H1 (cell line): ENCODE results near the gene CAPN7. TPM values are rescaled to one million over a fixed set of nuclear protein-coding genes. Genes with fewer than 3 reads are reported as not detected.
A peak's percentile ranks its signal among the peaks of the same experiment; 100 is the strongest.

ENCODE experiments used
- CTCF ChIA-PET: fragments of 300-600 bp; sonication (Branson Sonifier 250); formaldehyde crosslinking; loops from one replicate; lab custom pipeline; 2021; ENCODE audit not compliant: partially characterized antibody; lab: Charles Lee
- POLR2A ChIA-PET: fragments of 300-600 bp; sonication (Branson Sonifier 250); formaldehyde crosslinking; loops from one replicate; lab custom pipeline; 2021; ENCODE audit warnings: inconsistent platforms; ENCODE audit not compliant: partially characterized antibody; lab: Charles Lee
- DNase-seq, 2 experiments: peaks; one replicate each; pipeline versions ENCODE4 v3.0.0 to v3.0.0-alpha.2; 2010 to 2022; ENCODE audit warnings: low spot score in 2 of 2, low read depth in 1 of 2, mixed read lengths in 1 of 2
- FAIRE-seq: peaks from 2 replicates; lab custom pipeline; 2011; peaks lifted over from hg19 to GRCh38; lab: Jason Lieb, UNC
- H2AFZ ChIP-seq: 2 replicates; pipeline ENCODE4 v1.8.1; 2012; ENCODE audit warnings: low read length, inconsistent platforms
- H2AK5ac ChIP-seq: 2 replicates; pipeline ENCODE4 v1.6.1; 2013; ENCODE audit warnings: low read depth, low read length
- H2BK120ac ChIP-seq: replicated peaks from 2 replicates; pipeline ENCODE3; 2013; ENCODE audit warnings: low read depth, low read length, inconsistent platforms
- H2BK12ac ChIP-seq: 2 replicates; pipeline ENCODE4 v1.6.1; 2013; ENCODE audit warnings: low read depth, low read length
- H2BK15ac ChIP-seq: 2 replicates; pipeline ENCODE4 v1.6.1; 2013; ENCODE audit warnings: low read length
- H2BK20ac ChIP-seq: 2 replicates; pipeline ENCODE4 v1.6.1; 2013; ENCODE audit warnings: low read length
- H2BK5ac ChIP-seq: 2 replicates; pipeline ENCODE4 v1.6.1; 2013; ENCODE audit warnings: low read depth, low read length
- H3K14ac ChIP-seq: 2 replicates; pipeline ENCODE4 v1.6.1; 2013; ENCODE audit warnings: inconsistent platforms; ENCODE audit not compliant: insufficient read length
- H3K18ac ChIP-seq: 2 replicates; pipeline ENCODE4 v1.6.1; 2013; ENCODE audit warnings: low read length; ENCODE audit errors: extremely low read depth
- H3K23ac ChIP-seq: 2 replicates; pipeline ENCODE4 v1.6.1; 2013; ENCODE audit warnings: inconsistent platforms; ENCODE audit not compliant: insufficient read length
- H3K23me2 ChIP-seq: 2 replicates; pipeline ENCODE4 v1.6.1; 2013; ENCODE audit warnings: low read depth, low read length
- H3K27ac ChIP-seq: 2 replicates; pipeline ENCODE4 v1.6.1; 2011; ENCODE audit warnings: low read depth, low read length, inconsistent platforms
- H3K27me3 ChIP-seq, 4 experiments: replicated peaks in 1 of 4; 1 replicate in 1 of 4; 2 replicates in 3 of 4; pipeline versions ENCODE4 v1.6.1 to v1.8.1; 2011 to 2013; ENCODE audit warnings: low read length in 3 of 4, mild to moderate bottlenecking in 3 of 4, inconsistent platforms in 2 of 4, mixed read lengths in 2 of 4, moderate library complexity in 1 of 4; ENCODE audit not compliant: control insufficient read depth in 3 of 4, insufficient read depth in 3 of 4; ENCODE audit errors: extremely low read depth in 1 of 4
- H3K36me3 ChIP-seq, 4 experiments: 2 replicates each; pipeline versions ENCODE4 v1.6.1 to v1.8.1; 2011 to 2013; ENCODE audit warnings: mild to moderate bottlenecking in 4 of 4, low read length in 3 of 4, moderate library complexity in 2 of 4, control low read depth in 1 of 4, inconsistent platforms in 1 of 4; ENCODE audit not compliant: insufficient read depth in 4 of 4, control insufficient read depth in 2 of 4
- H3K4ac ChIP-seq: replicated peaks from 2 replicates; pipeline ENCODE3; 2013; ENCODE audit warnings: low read length, low read depth, mixed read lengths, inconsistent platforms; ENCODE audit not compliant: insufficient read length
- H3K4me1 ChIP-seq, 4 experiments: replicated peaks in 1 of 4; 1 replicate in 1 of 4; 2 replicates in 3 of 4; pipeline versions ENCODE4 v1.6.1 to v1.8.1; 2011 to 2013; ENCODE audit warnings: low read length in 3 of 4, inconsistent platforms in 2 of 4, mixed read lengths in 1 of 4; ENCODE audit not compliant: insufficient read depth in 4 of 4, control insufficient read depth in 3 of 4
- H3K4me2 ChIP-seq, 2 experiments: 2 replicates each; pipeline versions ENCODE4 v1.6.1 to v1.8.1; 2011 to 2013; ENCODE audit warnings: low read depth in 2 of 2, low read length in 2 of 2, control low read depth in 1 of 2, inconsistent platforms in 1 of 2, mild to moderate bottlenecking in 1 of 2; ENCODE audit not compliant: insufficient read depth in 1 of 2
- H3K4me3 ChIP-seq, 4 experiments: fragments of 200-600, 300-600 bp in 1 of 4; sonication (generic), shearing (Covaris generic), sonication (Bioruptor Twin) in 1 of 4; 2 replicates each; pipeline versions ENCODE4 v1.5.1 to v1.8.1; 2011 to 2016; ENCODE audit warnings: low read length in 4 of 4, low read depth in 3 of 4, control low read depth in 2 of 4, inconsistent platforms in 2 of 4, mild to moderate bottlenecking in 2 of 4, mixed read lengths in 1 of 4, moderate library complexity in 1 of 4; ENCODE audit not compliant: insufficient read depth in 2 of 4; ENCODE audit errors: extremely low read depth in 1 of 4
- H3K56ac ChIP-seq: replicated peaks from 2 replicates; pipeline ENCODE3; 2013; ENCODE audit warnings: low read depth, mild to moderate bottlenecking, mixed read lengths, low read length, inconsistent platforms; ENCODE audit not compliant: insufficient read length
- H3K79me1 ChIP-seq: 2 replicates; pipeline ENCODE4 v1.6.1; 2013; ENCODE audit warnings: low read depth, low read length, control low read depth
- H3K79me2 ChIP-seq, 2 experiments: 2 replicates each; pipeline versions ENCODE4 v1.6.1 to v1.8.1; 2012 to 2013; ENCODE audit warnings: low read length in 2 of 2, mild to moderate bottlenecking in 2 of 2, inconsistent platforms in 1 of 2; ENCODE audit not compliant: insufficient read depth in 2 of 2, control insufficient read depth in 1 of 2
- H3K9ac ChIP-seq, 4 experiments: replicated peaks in 1 of 4; 1 replicate in 1 of 4; 2 replicates in 3 of 4; pipeline versions ENCODE4 v1.6.1 to v1.8.1; 2011 to 2013; ENCODE audit warnings: low read depth in 3 of 4, low read length in 3 of 4, control low read depth in 2 of 4, mild to moderate bottlenecking in 2 of 4, moderate library complexity in 2 of 4, inconsistent platforms in 1 of 4; ENCODE audit errors: extremely low read depth in 1 of 4
- H3K9me3 ChIP-seq, 2 experiments: 2 replicates each; pipeline versions ENCODE4 v1.6.1 to v1.8.1; 2012 to 2013; ENCODE audit warnings: mild to moderate bottlenecking in 2 of 2, moderate library complexity in 2 of 2, control low read depth in 1 of 2, inconsistent platforms in 1 of 2, low read depth in 1 of 2, low read length in 1 of 2, mixed read lengths in 1 of 2; ENCODE audit not compliant: insufficient read depth in 2 of 2
- H4K20me1 ChIP-seq, 2 experiments: replicated peaks in 1 of 2; 2 replicates each; pipeline versions ENCODE3 to v1.8.1; 2011 to 2013; ENCODE audit warnings: inconsistent platforms in 2 of 2, low read length in 2 of 2, mild to moderate bottlenecking in 1 of 2; ENCODE audit not compliant: insufficient read depth in 2 of 2, control insufficient read depth in 1 of 2
- H4K5ac ChIP-seq: 2 replicates; pipeline ENCODE4 v1.6.1; 2013; ENCODE audit warnings: low read length, low read depth, mixed read lengths, inconsistent platforms; ENCODE audit not compliant: insufficient read length
- H4K8ac ChIP-seq: 2 replicates; pipeline ENCODE4 v1.8.0; 2013; ENCODE audit warnings: mild to moderate bottlenecking, moderate library complexity, low read length, inconsistent platforms; ENCODE audit not compliant: insufficient read depth; ENCODE audit errors: extremely low read depth
- H4K91ac ChIP-seq: replicated peaks from 2 replicates; pipeline ENCODE3; 2013; ENCODE audit warnings: low read length, mixed read lengths, inconsistent platforms; ENCODE audit not compliant: insufficient read length
- BRCA1 ChIP-seq: IDR thresholded peaks from 2 replicates; pipeline ENCODE4 v1.6.1; 2012; ENCODE audit warnings: low read depth, low read length, improper control_type of control experiment
- CBX8 ChIP-seq: fragments of 300-800, 300-1000 bp; sonication (generic); IDR thresholded peaks from 2 replicates; pipeline ENCODE4 v1.7.1; 2016; ENCODE audit warnings: low read depth, low read length, borderline replicate concordance
- FOSL1 ChIP-seq: IDR thresholded peaks from 2 replicates; pipeline ENCODE4 v1.6.1; 2011; ENCODE audit warnings: mild to moderate bottlenecking, low read depth, low read length, moderate library complexity; ENCODE audit not compliant: insufficient read depth
- KDM5A ChIP-seq: fragments of 200-600 bp; IDR thresholded peaks from 2 replicates; pipeline ENCODE4 v1.7.1; 2012; ENCODE audit warnings: mild to moderate bottlenecking, low read length, inconsistent platforms, mixed read lengths
- RAD21 ChIP-seq, 2 experiments: IDR thresholded peaks in 1 of 2; conservative IDR thresholded peaks in 1 of 2; 2 replicates each; pipeline ENCODE4 v1.6.1; 2011; ENCODE audit warnings: low read depth in 2 of 2, low read length in 2 of 2, improper control_type of control experiment in 1 of 2, inconsistent platforms in 1 of 2, mild to moderate bottlenecking in 1 of 2, moderate library complexity in 1 of 2
- RBBP5 ChIP-seq: IDR thresholded peaks from 2 replicates; pipeline ENCODE4 v1.7.1; 2012; ENCODE audit warnings: low read depth, mild to moderate bottlenecking, inconsistent platforms, low read length, moderate library complexity, borderline replicate concordance
- RXRA ChIP-seq: IDR thresholded peaks from 2 replicates; pipeline ENCODE4 v1.6.1; 2011; ENCODE audit warnings: low read depth, mild to moderate bottlenecking, low read length, moderate library complexity; ENCODE audit not compliant: insufficient read depth
- TBP ChIP-seq: IDR thresholded peaks from 2 replicates; pipeline ENCODE4 v1.6.1; 2011; ENCODE audit warnings: low read depth, low read length, improper control_type of control experiment
- WGBS, 2 experiments: shearing (Covaris generic) in 1 of 2; methylation state at CpG; one replicate each; pipeline versions ENCODE4 v1.1.6 to v1.1.7; 2013 to 2015; ENCODE audit warnings: low lambda C conversion rate in 2 of 2, mixed read lengths in 2 of 2, inconsistent platforms in 1 of 2, low coverage in 1 of 2, missing lambda C conversion rate in 1 of 2; ENCODE audit not compliant: insufficient replicate concordance in 2 of 2, insufficient coverage in 1 of 2, insufficient read length in 1 of 2; ENCODE audit errors: extremely low coverage in 1 of 2, missing lambda C conversion rate in 1 of 2; 5-methylcytosine and 5-hydroxymethylcytosine counted together
- polyA plus RNA-seq, 7 experiments: library from polyadenylated mRNA; depleted of rRNA in 3 of 7; stranded (reverse) in 5 of 7; unstranded in 2 of 7; fragments of >200 nt in 5 of 7; fragments of 200-250 nt in 2 of 7; gene quantifications; 1 replicate in 5 of 7; 2 replicates in 1 of 7; 4 replicates in 1 of 7; pipeline versions ENCODE4 v1.2.1 to v1.2.3, GENCODE V29; 2011 to 2013; ENCODE audit warnings: missing spikeins in 2 of 7, mixed read lengths in 2 of 7
- total RNA-seq: library from RNA; stranded (reverse); fragmentation: NEBNext Ultra II Directional; extraction: Animal tissue kit (Norgen Biotek cat#: 25700); gene quantifications from 2 replicates; pipeline ENCODE4 v1.2.1, GENCODE V29; 2021
- TF ChIP-seq, protein P1 (sequence below), 3 experiments: IDR thresholded peaks; 1 replicate in 2 of 3; 2 replicates in 1 of 3; pipeline versions ENCODE4 v1.5.1 to v1.6.1; 2011; ENCODE audit warnings: low read length in 3 of 3, mild to moderate bottlenecking in 3 of 3, inconsistent platforms in 2 of 3, low read depth in 1 of 3, moderate library complexity in 1 of 3; ENCODE audit not compliant: insufficient read depth in 1 of 3; ENCODE audit errors: control extremely low read depth in 1 of 3

Gene CAPN7
- total and polyA plus RNA-seq, 2 of the 8 experiments (the other 6 are each of a cell fraction or from before 2014, with no cell fraction given) = 5.3 to 13.2 TPM

GRCh38 chr3:15279671-15280402, 73.8 kb downstream of the CAPN7 start:
- no peaks in the 10 kb centered on the region for H3K36me3 ChIP-seq
- no peak overlapping the region for H3K27ac ChIP-seq
- H3K4ac ChIP-seq = no peak overlapping the region
- CTCF ChIA-PET = interaction anchor here (0.8 to 13.8 kb wide), 18 partner anchors 9 to 192 kb away, joined by 3 to 180 read pairs (median 4); partner anchors contain the start of gene SH3BP5
- H3K14ac ChIP-seq = no peak overlapping the region
- H3K4me2 ChIP-seq = no peak overlapping the region
- no peaks in the 10 kb centered on the region for H3K79me2 ChIP-seq
- H2BK15ac ChIP-seq = no peak overlapping the region
- H2BK5ac ChIP-seq = no peak overlapping the region
- peaks cover 2 to 8% of the 10 kb centered on the region in 2 experiments for H4K20me1 ChIP-seq
- no peaks in the 10 kb centered on the region for H3K27me3 ChIP-seq
- H2AFZ ChIP-seq = no peak overlapping the region
- no peaks in the 10 kb centered on the region for H3K9me3 ChIP-seq
- peaks cover 3% of the 10 kb centered on the region for H3K79me1 ChIP-seq
- POLR2A ChIA-PET = interaction anchor here (1.9 kb wide), 1 partner anchor 10 kb away, joined by 4 read pairs; no protein-coding TSS in a partner anchor
- H3K4me1 ChIP-seq = peaks cover 0 to 12% (median 4%) of the 10 kb centered on the region in 4 experiments; a peak in 4 of 7 replicates
- H3K23ac ChIP-seq = no peak overlapping the region
- no peak overlapping the region for H4K8ac ChIP-seq
- H3K23me2 ChIP-seq = no peaks in the 10 kb centered on the region
- 83% methylated on average over 12 of the region's 12 CpGs; no CpG with 5 or more reads in 1 of the 2 experiments for WGBS, 2 experiments
- no peak overlapping the region for H2BK20ac ChIP-seq
- no peak overlapping the region for H4K5ac ChIP-seq
- no peak overlapping the region for H4K91ac ChIP-seq
- no peak overlapping the region for H3K4me3 ChIP-seq
- no peak for DNase-seq
- no peak overlapping the region for H3K9ac ChIP-seq
- H3K18ac ChIP-seq = no peak overlapping the region
- H3K56ac ChIP-seq = peak overlapping the region; percentile 12
- H2AK5ac ChIP-seq = no peak overlapping the region
- FAIRE-seq = no peak
- H2BK12ac ChIP-seq = no peak overlapping the region
- H2BK120ac ChIP-seq = peak overlapping the region; percentile 21
- TF ChIP-seq RAD21 (IDR thresholded peaks at IDR 0.05 in 1 of 2, conservative IDR thresholded peaks at IDR 0.05 in 1 of 2; ENCODE audit: low read depth in 2 of 2, low read length in 2 of 2) (peak; percentile 21 to 27; a peak in 3 of 4 replicates), CBX8 (no peak), TBP (no peak), BRCA1 (no peak), RBBP5 (no peak), KDM5A (no peak), RXRA (no peak), FOSL1 (no peak)
- TF ChIP-seq, protein P1, sequence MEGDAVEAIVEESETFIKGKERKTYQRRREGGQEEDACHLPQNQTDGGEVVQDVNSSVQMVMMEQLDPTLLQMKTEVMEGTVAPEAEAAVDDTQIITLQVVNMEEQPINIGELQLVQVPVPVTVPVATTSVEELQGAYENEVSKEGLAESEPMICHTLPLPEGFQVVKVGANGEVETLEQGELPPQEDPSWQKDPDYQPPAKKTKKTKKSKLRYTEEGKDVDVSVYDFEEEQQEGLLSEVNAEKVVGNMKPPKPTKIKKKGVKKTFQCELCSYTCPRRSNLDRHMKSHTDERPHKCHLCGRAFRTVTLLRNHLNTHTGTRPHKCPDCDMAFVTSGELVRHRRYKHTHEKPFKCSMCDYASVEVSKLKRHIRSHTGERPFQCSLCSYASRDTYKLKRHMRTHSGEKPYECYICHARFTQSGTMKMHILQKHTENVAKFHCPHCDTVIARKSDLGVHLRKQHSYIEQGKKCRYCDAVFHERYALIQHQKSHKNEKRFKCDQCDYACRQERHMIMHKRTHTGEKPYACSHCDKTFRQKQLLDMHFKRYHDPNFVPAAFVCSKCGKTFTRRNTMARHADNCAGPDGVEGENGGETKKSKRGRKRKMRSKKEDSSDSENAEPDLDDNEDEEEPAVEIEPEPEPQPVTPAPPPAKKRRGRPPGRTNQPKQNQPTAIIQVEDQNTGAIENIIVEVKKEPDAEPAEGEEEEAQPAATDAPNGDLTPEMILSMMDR (IDR thresholded peaks at IDR 0.05; ENCODE audit: control extremely low read depth in 1 of 3, insufficient read depth in 1 of 3, low read depth in 1 of 3, low read length in 3 of 3) = peak in 2 of 3 experiments; percentile 17 to 32; a peak in 2 of 4 replicates
